Right atrium auricular region (tissue), 2 donors: ENCODE results near the gene PCP4. TPM values are rescaled to one million over a fixed set of nuclear protein-coding genes. Genes with fewer than 3 reads are reported as not detected.

Source experiments
- DNase-seq: peaks from one replicate; pipeline ENCODE4 v3.0.0-alpha.2; 2019; ENCODE audit warnings: low spot score
- H3K27ac ChIP-seq, 2 donors: fragments of 200-600 bp; sonication (generic); 1 replicate in 1 of 2; 2 replicates in 1 of 2; pipeline ENCODE4 v1.5.1; 2016 to 2019
- H3K27me3 ChIP-seq, 2 donors: fragments of 200-600 bp; sonication (generic); one replicate each; pipeline versions ENCODE4 v1.5.1 to v1.6.0; 2017 to 2019
- H3K36me3 ChIP-seq: fragments of 200-600 bp; sonication (generic); one replicate; pipeline ENCODE4 v1.5.1; 2016
- H3K4me1 ChIP-seq, 2 donors: fragments of 200-600 bp; sonication (generic); one replicate each; pipeline versions ENCODE4 v1.5.1 to v1.6.0; 2017 to 2019
- H3K4me3 ChIP-seq, 2 donors: fragments of 200-600 bp; sonication (generic); 1 replicate in 1 of 2; 2 replicates in 1 of 2; pipeline ENCODE4 v1.5.1; 2017 to 2019; ENCODE audit warnings: mild to moderate bottlenecking in 1 of 2, moderate library complexity in 1 of 2
- H3K9me3 ChIP-seq, 2 donors: fragments of 200-600 bp; sonication (generic); one replicate each; pipeline ENCODE4 v1.5.1; 2019
- CTCF ChIP-seq, 2 donors: fragments of 200-600 bp; sonication (generic); IDR thresholded peaks; one replicate each; pipeline ENCODE4 v1.5.1; 2019; ENCODE audit warnings: antibody characterized with exemption in 2 of 2
- total RNA-seq, 2 donors: library from RNA; depleted of rRNA; stranded (reverse); fragments of >200 nt; gene quantifications; one replicate each; pipeline ENCODE4 v1.1.0, GENCODE V29; 2016

Gene PCP4
- total RNA-seq, 2 donors from 2014 or later = 1.2 to 6.6 TPM

GRCh38 chr21:39852726-39853500 lies 14.3 kb upstream of the PCP4 start:
- DNase-seq = no peak
- no peak overlapping the region for H3K27ac ChIP-seq
- H3K4me1 ChIP-seq = no peaks in the 10 kb centered on the region
- no peaks in the 10 kb centered on the region for H3K36me3 ChIP-seq
- no peak for TF ChIP-seq CTCF (IDR thresholded peaks at IDR 0.05)
- no peak overlapping the region for H3K4me3 ChIP-seq
- H3K9me3 ChIP-seq = no peaks in the 10 kb centered on the region
- no peaks in the 10 kb centered on the region for H3K27me3 ChIP-seq

GRCh38 chr21:39854572-39854971 lies 12.7 kb upstream of the PCP4 start:
- H3K9me3 ChIP-seq = no peaks in the 10 kb centered on the region
- TF ChIP-seq CTCF (IDR thresholded peaks at IDR 0.05) = no peak
- H3K27ac ChIP-seq = no peak overlapping the region
- H3K36me3 ChIP-seq = no peaks in the 10 kb centered on the region
- H3K4me3 ChIP-seq = no peak overlapping the region
- no peaks in the 10 kb centered on the region for H3K27me3 ChIP-seq
- H3K4me1 ChIP-seq = no peaks in the 10 kb centered on the region
- no peak for DNase-seq

- Histone ChIP-seq H3K27me3 (no peaks in the 10 kb centered on the region), H3K27ac (no peak overlapping the region), H3K36me3 (no peaks in the 10 kb centered on the region), H3K4me3 (no peak overlapping the region), H3K4me1 (no peaks in the 10 kb centered on the region), H3K9me3 (no peaks in the 10 kb centered on the region)
- DNase-seq = no peak
- no peak for TF ChIP-seq CTCF (IDR thresholded peaks at IDR 0.05)
Observed at GRCh38 chr21:39855595-39855994, 11.6 kb upstream of the PCP4 start.

GRCh38 chr21:39860600-39860999 lies 6.6 kb upstream of the PCP4 start:
- H3K36me3 ChIP-seq = no peaks in the 10 kb centered on the region
- no peaks in the 10 kb centered on the region for H3K27me3 ChIP-seq
- DNase-seq = no peak
- no peak for TF ChIP-seq CTCF (IDR thresholded peaks at IDR 0.05)
- no peaks in the 10 kb centered on the region for H3K9me3 ChIP-seq
- H3K4me3 ChIP-seq = no peak overlapping the region
- H3K27ac ChIP-seq = no peak overlapping the region
- H3K4me1 ChIP-seq = no peaks in the 10 kb centered on the region

GRCh38 chr21:39863111-39863510 lies 4.1 kb upstream of the PCP4 start:
- DNase-seq = no peak
- H3K36me3 ChIP-seq = no peaks in the 10 kb centered on the region
- no peak overlapping the region for H3K4me3 ChIP-seq
- TF ChIP-seq CTCF (IDR thresholded peaks at IDR 0.05) = no peak
- H3K4me1 ChIP-seq = no peaks in the 10 kb centered on the region
- no peaks in the 10 kb centered on the region for H3K9me3 ChIP-seq
- no peaks in the 10 kb centered on the region for H3K27me3 ChIP-seq
- no peak overlapping the region for H3K27ac ChIP-seq

GRCh38 chr21:39866093-39866492 lies 1.1 kb upstream of the PCP4 start:
- H3K4me1 ChIP-seq = no peaks in the 10 kb centered on the region
- no peaks in the 10 kb centered on the region for H3K27me3 ChIP-seq
- TF ChIP-seq CTCF (IDR thresholded peaks at IDR 0.05) = no peak

More at GRCh38 chr21:39866093-39866492, 1.1 kb upstream of the PCP4 start:
- H3K9me3 ChIP-seq = no peaks in the 10 kb centered on the region
- no peak for DNase-seq
- H3K36me3 ChIP-seq = no peaks in the 10 kb centered on the region
- H3K27ac ChIP-seq = no peak overlapping the region
- no peak overlapping the region for H3K4me3 ChIP-seq
